Measurements from ENCODE around the gene PPP2R5C. TPM values are rescaled to one million over a fixed set of nuclear protein-coding genes. Genes with fewer than 3 reads are reported as not detected.
A peak's percentile ranks its signal among the peaks of the same experiment; 100 is the strongest.

Gene PPP2R5C
- total and polyA plus RNA-seq, 7 donors: 90.2 to 175 (median 131) TPM

- peak overlapping the region in 3 of 4 donors; percentile 96 to 98 (median 97) for H3K27ac ChIP-seq
- no peaks in the 10 kb centered on the region for H3K27me3 ChIP-seq
- DNase-seq: no peak
Observed at GRCh38 chr14:101808020-101808641, 46.6 kb downstream of the PPP2R5C start.

DNA sequence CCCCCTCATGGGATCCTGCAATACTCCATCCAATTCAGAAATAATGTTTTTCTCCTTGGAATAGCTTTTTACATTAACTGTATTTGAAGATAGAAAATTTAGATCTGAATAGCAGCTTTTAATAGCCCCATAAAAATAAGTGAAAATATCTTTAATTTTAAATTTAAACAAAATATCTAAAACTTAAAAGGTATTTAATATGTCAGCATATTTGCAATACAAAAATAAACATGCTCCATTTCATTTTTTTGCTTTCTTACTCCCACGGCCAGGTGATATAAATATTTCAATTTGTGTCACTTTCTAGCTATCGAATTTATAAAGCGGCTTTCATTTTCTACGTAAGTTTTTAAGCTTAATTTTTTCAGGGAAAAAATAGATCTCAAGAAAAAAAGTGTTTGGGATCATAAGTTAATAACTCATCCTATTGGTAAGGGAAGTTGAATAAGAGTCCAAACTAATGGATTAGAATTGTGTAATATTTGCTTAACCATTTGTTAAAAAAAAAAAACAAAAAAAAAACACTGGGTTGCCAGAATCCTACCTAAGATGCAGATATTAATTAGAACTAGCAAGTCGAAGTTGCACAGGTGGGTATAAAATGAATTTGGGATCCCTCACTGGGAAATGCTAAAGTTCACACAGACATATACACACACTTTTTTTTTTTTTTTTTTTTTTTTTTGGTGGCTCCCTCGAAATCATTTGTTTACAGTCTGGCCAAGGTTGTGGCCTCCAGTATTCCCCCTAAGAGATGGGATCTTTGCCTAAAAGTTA lies 47.6 kb downstream of the PPP2R5C start:
- 35 to 43% methylated on average over 6 of the region's 6 CpGs for WGBS, 2 donors
- no peaks in the 10 kb centered on the region for H3K27me3 ChIP-seq
- peak overlapping the region; percentile 96 to 98 (median 97) for H3K27ac ChIP-seq
- peak overlapping the region; percentile 51 to 67 (median 66) for H3K4me3 ChIP-seq
- no peaks in the 10 kb centered on the region for H3K9me3 ChIP-seq
- no peak for DNase-seq
- TF ChIP-seq CTCF (IDR thresholded peaks at IDR 0.05): no peak
- TF ChIP-seq POLR2A (IDR thresholded peaks at IDR 0.05): no peak
- no peak for TF ChIP-seq EP300 (IDR thresholded peaks at IDR 0.05)
- no peak for TF ChIP-seq POLR2AphosphoS5 (IDR thresholded peaks at IDR 0.05)
- peaks cover 0 to 42% (median 32%) of the 10 kb centered on the region in 4 donors for H3K4me1 ChIP-seq
- no peaks in the 10 kb centered on the region for H3K36me3 ChIP-seq
- intact Hi-C loops (cut with DNase I): no loop called here

More at GRCh38 chr14:101808020-101808641, 46.6 kb downstream of the PPP2R5C start:
- TF ChIP-seq EP300 (IDR thresholded peaks at IDR 0.05) (no peak), POLR2AphosphoS5 (IDR thresholded peaks at IDR 0.05) (no peak), POLR2A (IDR thresholded peaks at IDR 0.05) (no peak), CTCF (IDR thresholded peaks at IDR 0.05) (no peak)
- no peak overlapping the region for H3K4me3 ChIP-seq
- H3K4me1 ChIP-seq: peaks cover 0 to 32% (median 26%) of the 10 kb centered on the region in 4 donors
- no peaks in the 10 kb centered on the region for H3K36me3 ChIP-seq
- 26 to 60% methylated on average over 11 of the region's 11 CpGs for WGBS, 2 donors
- no peaks in the 10 kb centered on the region for H3K9me3 ChIP-seq
- intact Hi-C loops (cut with DNase I): no loop called here

DNA sequence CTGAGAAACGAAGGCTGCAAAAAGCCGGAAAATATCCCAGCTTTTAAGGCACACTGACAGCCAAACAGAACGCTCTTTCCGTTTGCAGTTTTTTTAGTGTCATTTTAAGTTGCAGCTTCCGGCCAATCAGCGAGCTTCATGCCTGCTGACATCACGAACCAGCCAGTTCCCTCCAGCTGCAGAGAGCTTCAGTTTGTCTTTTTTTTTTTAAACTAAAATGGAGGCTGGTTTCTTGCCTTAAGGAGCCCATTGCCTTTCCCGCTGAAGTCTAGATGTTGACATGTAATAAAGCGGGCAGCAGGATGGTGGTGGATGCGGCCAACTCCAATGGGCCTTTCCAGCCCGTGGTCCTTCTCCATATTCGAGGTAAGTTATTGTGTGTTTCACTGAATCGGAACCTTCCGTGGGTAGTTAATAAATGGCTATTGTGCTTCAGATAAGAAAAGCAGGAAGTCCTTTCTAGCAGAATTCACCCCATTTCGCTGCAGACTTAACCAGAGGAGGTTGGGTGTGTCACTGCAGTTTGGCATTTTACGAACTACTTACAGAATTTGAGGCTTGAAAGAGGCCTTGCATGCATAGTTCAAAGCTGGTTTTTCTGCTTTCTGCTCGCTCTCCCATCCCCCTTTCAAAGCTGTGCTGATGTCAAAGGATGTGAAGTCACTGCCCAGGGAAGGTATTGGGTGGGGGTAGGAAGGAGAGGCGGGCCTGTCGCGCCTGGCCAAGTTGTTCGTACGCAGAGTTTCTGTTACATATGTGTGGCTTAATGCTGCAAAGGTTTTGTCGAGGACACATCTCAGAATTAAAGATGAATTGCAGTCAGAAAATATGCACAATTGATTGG lies 48.4 kb downstream of the PPP2R5C start:
- intact Hi-C loops (cut with DNase I): loop anchor here (2.0 to 5.0 kb wide), 2 partner anchors 13 to 67 kb away; no protein-coding TSS in a partner anchor
- H3K4me3 ChIP-seq: peak overlapping the region; percentile 51 to 67 (median 66)
- H3K27ac ChIP-seq: peak overlapping the region; percentile 96 to 98 (median 97)
- no peaks in the 10 kb centered on the region for H3K9me3 ChIP-seq
- TF ChIP-seq POLR2A (IDR thresholded peaks at IDR 0.05) (peak; percentile 63 to 71), CTCF (IDR thresholded peaks at IDR 0.05) (no peak), EP300 (IDR thresholded peaks at IDR 0.05) (peak in 3 of 4 donors; percentile 5 to 94 (median 80)), POLR2AphosphoS5 (IDR thresholded peaks at IDR 0.05) (peak; percentile 81 to 98 (median 90))
- H3K27me3 ChIP-seq: no peaks in the 10 kb centered on the region
- DNase-seq: peak; percentile 96
- 0% methylated on average over 23 of the region's 23 CpGs for WGBS, 2 donors
- no peaks in the 10 kb centered on the region for H3K36me3 ChIP-seq
- peaks cover 0 to 50% (median 40%) of the 10 kb centered on the region in 4 donors for H3K4me1 ChIP-seq

GRCh38 chr14:101810897-101811621 lies 49.5 kb downstream of the PPP2R5C start:
- H3K4me1 ChIP-seq: peaks cover 0 to 58% (median 42%) of the 10 kb centered on the region in 4 donors
- H3K36me3 ChIP-seq: no peaks in the 10 kb centered on the region
- TF ChIP-seq EP300 (IDR thresholded peaks at IDR 0.05) (no peak), POLR2AphosphoS5 (IDR thresholded peaks at IDR 0.05) (no peak), POLR2A (IDR thresholded peaks at IDR 0.05) (no peak), CTCF (IDR thresholded peaks at IDR 0.05) (no peak)
- peak overlapping the region; percentile 96 to 98 (median 97) for H3K27ac ChIP-seq
- no peaks in the 10 kb centered on the region for H3K9me3 ChIP-seq
- H3K4me3 ChIP-seq: peak overlapping the region; percentile 51 to 67 (median 66)
- no peaks in the 10 kb centered on the region for H3K27me3 ChIP-seq
- intact Hi-C loops (cut with DNase I): loop anchor here (2.0 to 5.0 kb wide), 2 partner anchors 14 to 66 kb away; no protein-coding TSS in a partner anchor
- WGBS, 2 donors: 31 to 51% methylated on average over 5 of the region's 5 CpGs
- no peak for DNase-seq
